Measurements from ENCODE around the gene SMIM5. TPM values are rescaled to one million over a fixed set of nuclear protein-coding genes. Genes with fewer than 3 reads are reported as not detected.

Gene SMIM5
- total and polyA plus RNA-seq, 8 donors: 1.0 to 3.4 (median 1.8) TPM

- DNase-seq (no peak), ATAC-seq (no peak)
- H3K27me3 ChIP-seq: no peaks in the 10 kb centered on the region
- H3K4me1 ChIP-seq: no peaks in the 10 kb centered on the region
- no peak overlapping the region for H3K4me3 ChIP-seq
- TF ChIP-seq, protein P1, sequence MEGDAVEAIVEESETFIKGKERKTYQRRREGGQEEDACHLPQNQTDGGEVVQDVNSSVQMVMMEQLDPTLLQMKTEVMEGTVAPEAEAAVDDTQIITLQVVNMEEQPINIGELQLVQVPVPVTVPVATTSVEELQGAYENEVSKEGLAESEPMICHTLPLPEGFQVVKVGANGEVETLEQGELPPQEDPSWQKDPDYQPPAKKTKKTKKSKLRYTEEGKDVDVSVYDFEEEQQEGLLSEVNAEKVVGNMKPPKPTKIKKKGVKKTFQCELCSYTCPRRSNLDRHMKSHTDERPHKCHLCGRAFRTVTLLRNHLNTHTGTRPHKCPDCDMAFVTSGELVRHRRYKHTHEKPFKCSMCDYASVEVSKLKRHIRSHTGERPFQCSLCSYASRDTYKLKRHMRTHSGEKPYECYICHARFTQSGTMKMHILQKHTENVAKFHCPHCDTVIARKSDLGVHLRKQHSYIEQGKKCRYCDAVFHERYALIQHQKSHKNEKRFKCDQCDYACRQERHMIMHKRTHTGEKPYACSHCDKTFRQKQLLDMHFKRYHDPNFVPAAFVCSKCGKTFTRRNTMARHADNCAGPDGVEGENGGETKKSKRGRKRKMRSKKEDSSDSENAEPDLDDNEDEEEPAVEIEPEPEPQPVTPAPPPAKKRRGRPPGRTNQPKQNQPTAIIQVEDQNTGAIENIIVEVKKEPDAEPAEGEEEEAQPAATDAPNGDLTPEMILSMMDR (IDR thresholded peaks at IDR 0.05): no peak
- intact Hi-C loops (cut with DNase I): no loop called here
- H3K27ac ChIP-seq: no peak overlapping the region
- H3K36me3 ChIP-seq: peaks cover 0 to 97% of the 10 kb centered on the region in 2 donors
- no peaks in the 10 kb centered on the region for H3K9me3 ChIP-seq
Measured at GRCh38 chr17:75621489-75621888, 11.7 kb upstream of the SMIM5 start.

DNA sequence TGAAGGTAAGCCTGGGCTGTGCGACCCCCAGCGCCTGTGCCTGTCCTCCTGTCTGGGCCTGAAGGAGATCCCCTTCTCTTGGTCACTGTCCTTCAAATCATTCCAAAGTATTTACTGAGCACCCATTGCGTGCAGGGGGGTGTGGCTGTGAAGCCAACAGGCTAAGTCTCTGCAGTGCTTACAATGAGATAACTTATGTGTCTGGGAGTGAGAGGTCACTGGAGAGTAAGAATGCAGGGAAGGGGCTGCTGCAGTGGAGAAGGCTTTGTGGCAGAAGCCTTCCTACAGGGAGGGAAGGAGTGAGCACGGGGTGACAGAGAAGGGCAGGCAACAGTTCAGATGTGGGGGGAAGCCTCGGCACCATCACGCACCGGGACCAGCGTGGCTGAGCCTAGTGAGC, 11.2 kb upstream of the SMIM5 start:
- Histone ChIP-seq H3K27me3 (no peaks in the 10 kb centered on the region), H3K4me1 (no peaks in the 10 kb centered on the region), H3K36me3 (peaks cover 0 to 97% of the 10 kb centered on the region in 2 donors), H3K9me3 (no peaks in the 10 kb centered on the region), H3K27ac (no peak overlapping the region), H3K4me3 (no peak overlapping the region)
- intact Hi-C loops (cut with DNase I): no loop called here
- ATAC-seq (no peak), DNase-seq (peak in 1 of 4 donors; percentile 43)
- TF ChIP-seq, protein P1 (IDR thresholded peaks at IDR 0.05): no peak

DNA sequence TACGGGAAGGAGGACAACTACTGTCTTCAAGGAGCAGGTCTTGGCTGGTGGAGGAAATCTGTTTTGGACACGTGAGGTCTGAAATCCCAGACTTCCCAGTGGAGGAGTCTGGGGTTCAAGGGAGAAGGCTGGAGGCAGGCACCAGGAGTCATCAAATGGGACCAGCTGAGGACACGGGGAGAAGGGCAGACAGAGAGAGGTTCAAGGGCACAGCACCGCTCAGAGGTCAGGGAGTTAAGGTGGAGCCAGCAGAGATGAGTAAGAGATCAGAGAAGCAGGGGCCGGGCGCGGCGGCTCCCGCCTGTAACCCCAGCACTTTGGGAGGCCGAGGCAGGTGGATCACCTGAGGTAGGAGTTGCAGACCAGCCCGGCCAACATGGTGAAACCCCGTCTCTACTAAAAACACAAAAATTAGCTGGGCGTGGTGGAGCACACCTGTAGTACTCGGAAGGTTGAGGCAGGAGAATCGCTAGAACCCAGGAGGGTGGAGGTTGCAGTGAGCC, 10.4 kb upstream of the SMIM5 start:
- TF ChIP-seq, protein P1 (IDR thresholded peaks at IDR 0.05): no peak
- Histone ChIP-seq H3K36me3 (peaks cover 0 to 96% of the 10 kb centered on the region in 2 donors), H3K9me3 (no peaks in the 10 kb centered on the region), H3K4me3 (no peak overlapping the region), H3K4me1 (no peaks in the 10 kb centered on the region), H3K27ac (no peak overlapping the region), H3K27me3 (no peaks in the 10 kb centered on the region)
- intact Hi-C loops (cut with DNase I): no loop called here
- no peak for ATAC-seq
- DNase-seq: peak in 1 of 4 donors; percentile 52

GRCh38 chr17:75623386-75623785, 9.8 kb upstream of the SMIM5 start:
- H3K27me3 ChIP-seq: no peaks in the 10 kb centered on the region
- no peaks in the 10 kb centered on the region for H3K9me3 ChIP-seq
- TF ChIP-seq, protein P1 (IDR thresholded peaks at IDR 0.05): no peak
- intact Hi-C loops (cut with DNase I): no loop called here
- no peak overlapping the region for H3K27ac ChIP-seq
- no peak for ATAC-seq
- peaks cover 0 to 94% of the 10 kb centered on the region in 2 donors for H3K36me3 ChIP-seq
- H3K4me1 ChIP-seq: no peaks in the 10 kb centered on the region
- H3K4me3 ChIP-seq: no peak overlapping the region
- DNase-seq: no peak

GRCh38 chr17:75624021-75624420, 9.2 kb upstream of the SMIM5 start:
- peaks cover 0 to 90% of the 10 kb centered on the region in 2 donors for H3K36me3 ChIP-seq
- DNase-seq: no peak
- H3K27me3 ChIP-seq: no peaks in the 10 kb centered on the region
- no peaks in the 10 kb centered on the region for H3K4me1 ChIP-seq
- no peak overlapping the region for H3K4me3 ChIP-seq
- H3K9me3 ChIP-seq: no peaks in the 10 kb centered on the region
- no peak for ATAC-seq
- no peak overlapping the region for H3K27ac ChIP-seq
- TF ChIP-seq, protein P1 (IDR thresholded peaks at IDR 0.05): no peak
- intact Hi-C loops (cut with DNase I): no loop called here
